GM21447 (cell line): ENCODE measurements around the gene HSD17B2.
"Not testable (repeated sequence)": the region's sequence is repeated elsewhere in the genome, so short reads cannot be mapped to it uniquely, and the experiment has no call there.

Source experiments
- ATAC-seq: cut with Tn5 transposase; IDR thresholded peaks from one replicate; pipeline ENCODE4 v1.9.1; 2021; ENCODE audit not compliant: unreplicated experiment

The HSD17B2 gene

GRCh38 chr16:82118749-82119148 lies 83.7 kb downstream of the HSD17B2 start:
- ATAC-seq = no peak

GRCh38 chr16:82119405-82119804 lies 84.4 kb downstream of the HSD17B2 start:
- no peak for ATAC-seq

GRCh38 chr16:82124651-82125050 lies 89.6 kb downstream of the HSD17B2 start:
- no peak for ATAC-seq

GRCh38 chr16:82129881-82130280 lies 94.8 kb downstream of the HSD17B2 start:
- ATAC-seq = no peak

- no peak for ATAC-seq
Observed at GRCh38 chr16:82133798-82134197, 98.7 kb downstream of the HSD17B2 start.

GRCh38 chr16:82134846-82135245 lies 99.8 kb downstream of the HSD17B2 start:
- no peak for ATAC-seq

- ATAC-seq = no peak
Observed at GRCh38 chr16:82135844-82136243, 100.8 kb downstream of the HSD17B2 start.

- ATAC-seq = no peak
Observed at GRCh38 chr16:82136956-82137821, 102.1 kb downstream of the HSD17B2 start.

- no peak for ATAC-seq
Observed at GRCh38 chr16:82137822-82138167, 102.7 kb downstream of the HSD17B2 start.

GRCh38 chr16:82138478-82139285 lies 103.6 kb downstream of the HSD17B2 start:
- no peak for ATAC-seq

GRCh38 chr16:82139286-82139571 lies 104.2 kb downstream of the HSD17B2 start:
- not testable (repeated sequence) for ATAC-seq

- ATAC-seq = no peak
Observed at GRCh38 chr16:82146556-82146955, 111.5 kb downstream of the HSD17B2 start.

- ATAC-seq = no peak
Observed at GRCh38 chr16:82146957-82147356, 111.9 kb downstream of the HSD17B2 start.

GRCh38 chr16:82147546-82147945 lies 112.5 kb downstream of the HSD17B2 start:
- no peak for ATAC-seq
